Prostate gland (tissue), 2 donors: Measurements from ENCODE around the gene SHISA5. TPM values are rescaled to one million over a fixed set of nuclear protein-coding genes. Genes with fewer than 3 reads are reported as not detected.
A peak's percentile ranks its signal among the peaks of the same experiment; 100 is the strongest.

Experiments used
- DNase-seq: peaks from one replicate; pipeline ENCODE4 v3.0.0-alpha.2; 2019; ENCODE audit warnings: low spot score
- H3K27ac ChIP-seq, 2 donors: fragments of 200-600 bp; sonication (generic); 2 replicates each; pipeline ENCODE4 v1.5.1; 2017 to 2019
- H3K27me3 ChIP-seq: fragments of 200-600 bp; sonication (generic); replicated peaks from 2 replicates; pipeline ENCODE4 v1.5.1; 2019; ENCODE audit not compliant: insufficient read depth
- H3K36me3 ChIP-seq, 2 donors: fragments of 200-600 bp; sonication (generic); 1 replicate in 1 of 2; 2 replicates in 1 of 2; pipeline versions ENCODE4 v1.5.1 to v1.8.1; 2017 to 2019
- H3K4me1 ChIP-seq: fragments of 200-600 bp; sonication (generic); replicated peaks from 2 replicates; pipeline ENCODE4 v1.5.1; 2019
- H3K4me3 ChIP-seq, 2 donors: fragments of 200-600 bp; sonication (generic); 2 replicates each; pipeline ENCODE4 v1.5.1; 2017 to 2019
- H3K9me3 ChIP-seq: fragments of 200-600 bp; sonication (generic); 2 replicates; pipeline ENCODE4 v1.5.1; 2017
- POLR2A ChIP-seq: fragments of 450-650 bp; IDR thresholded peaks from one replicate; pipeline ENCODE4 v1.6.1; 2016; ENCODE audit warnings: antibody characterized with exemption, mild to moderate bottlenecking
- POLR2AphosphoS5 ChIP-seq: sonication (generic); formaldehyde crosslinking; IDR thresholded peaks from one replicate; pipeline ENCODE4 v1.6.1; 2017; ENCODE audit warnings: antibody characterized with exemption
- WGBS: methylation state at CpG from one replicate; pipeline ENCODE4 v1.1.5; 2018; 5-methylcytosine and 5-hydroxymethylcytosine counted together
- intact Hi-C: fragments of 100-400 bp; cut with DNase I; formaldehyde crosslinking; loops from one replicate; pipeline ENCODE4 v1.14.2; 2022
- total RNA-seq, 2 donors: library from RNA; depleted of rRNA; stranded (reverse); fragments of >200 nt; gene quantifications; one replicate each; pipeline ENCODE4 v1.1.0, GENCODE V29; 2016
- TF ChIP-seq, protein P1 (sequence below), 4 experiments: fragments of 200-600 bp in 2 of 4; fragments of 450-650 bp in 2 of 4; sonication (generic) in 2 of 4; IDR thresholded peaks; 1 replicate in 3 of 4; 2 replicates in 1 of 4; pipeline ENCODE4 v1.5.1; 2016 to 2019; ENCODE audit warnings: antibody characterized with exemption in 4 of 4, mild to moderate bottlenecking in 2 of 4, moderate library complexity in 2 of 4

Gene SHISA5
- total RNA-seq, 2 donors from 2014 or later, result 152 to 231 TPM

- TF ChIP-seq POLR2A, result no peak
- no peak for TF ChIP-seq POLR2AphosphoS5
- TF ChIP-seq, protein P1, sequence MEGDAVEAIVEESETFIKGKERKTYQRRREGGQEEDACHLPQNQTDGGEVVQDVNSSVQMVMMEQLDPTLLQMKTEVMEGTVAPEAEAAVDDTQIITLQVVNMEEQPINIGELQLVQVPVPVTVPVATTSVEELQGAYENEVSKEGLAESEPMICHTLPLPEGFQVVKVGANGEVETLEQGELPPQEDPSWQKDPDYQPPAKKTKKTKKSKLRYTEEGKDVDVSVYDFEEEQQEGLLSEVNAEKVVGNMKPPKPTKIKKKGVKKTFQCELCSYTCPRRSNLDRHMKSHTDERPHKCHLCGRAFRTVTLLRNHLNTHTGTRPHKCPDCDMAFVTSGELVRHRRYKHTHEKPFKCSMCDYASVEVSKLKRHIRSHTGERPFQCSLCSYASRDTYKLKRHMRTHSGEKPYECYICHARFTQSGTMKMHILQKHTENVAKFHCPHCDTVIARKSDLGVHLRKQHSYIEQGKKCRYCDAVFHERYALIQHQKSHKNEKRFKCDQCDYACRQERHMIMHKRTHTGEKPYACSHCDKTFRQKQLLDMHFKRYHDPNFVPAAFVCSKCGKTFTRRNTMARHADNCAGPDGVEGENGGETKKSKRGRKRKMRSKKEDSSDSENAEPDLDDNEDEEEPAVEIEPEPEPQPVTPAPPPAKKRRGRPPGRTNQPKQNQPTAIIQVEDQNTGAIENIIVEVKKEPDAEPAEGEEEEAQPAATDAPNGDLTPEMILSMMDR (IDR thresholded peaks at IDR 0.05), result no peak
- no peak for DNase-seq
- Histone ChIP-seq H3K36me3 (no peaks in the 10 kb centered on the region), H3K27me3 (no peaks in the 10 kb centered on the region), H3K9me3 (no peaks in the 10 kb centered on the region), H3K4me1 (peaks cover 7% of the 10 kb centered on the region), H3K27ac (peak overlapping the region in 1 of 2 donors; percentile 25), H3K4me3 (no peak overlapping the region)
- 66% methylated on average over 14 of the region's 15 CpGs for WGBS
- intact Hi-C loops, result loop anchor here (1.0 to 10.0 kb wide), 4 partner anchors 36 to 242 kb away; partner anchors contain the start of gene NME6
These were observed 69.3 kb downstream of the SHISA5 start for GRCh38 chr3:48434591-48435222.

DNA sequence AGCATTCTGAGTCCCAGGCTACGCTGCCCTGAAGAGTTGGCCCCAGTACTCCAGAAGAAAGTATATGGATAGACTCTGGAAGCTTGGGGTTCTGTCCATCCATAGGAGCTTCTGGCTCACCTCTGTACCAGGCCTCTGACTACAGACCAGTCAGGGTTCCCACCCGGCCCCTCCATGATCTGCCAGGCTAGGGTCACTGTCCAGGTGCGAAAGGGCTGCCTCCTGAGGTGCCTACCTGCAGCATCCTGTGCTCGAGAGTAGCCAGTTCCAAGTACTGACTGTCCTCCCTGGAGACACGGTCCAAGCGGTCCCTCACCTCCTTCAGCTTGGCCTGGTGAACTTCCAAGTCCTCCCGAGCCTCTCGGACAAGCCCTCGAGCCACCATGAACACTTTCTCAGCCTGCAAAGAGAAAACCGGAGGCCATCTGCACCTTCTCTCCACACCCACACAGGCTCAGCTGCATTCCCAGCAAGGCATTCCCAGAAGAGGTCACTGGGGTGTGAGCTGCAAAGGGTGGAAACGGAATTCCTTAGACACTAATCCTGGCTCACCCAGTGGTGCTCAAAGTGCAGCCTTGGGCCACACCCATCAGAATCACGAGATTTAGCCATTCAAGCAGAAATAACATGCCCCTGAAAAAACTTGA lies 70.4 kb downstream of the SHISA5 start:
- no peaks in the 10 kb centered on the region for H3K36me3 ChIP-seq
- TF ChIP-seq POLR2AphosphoS5 (no peak), POLR2A (no peak)
- TF ChIP-seq, protein P1 (IDR thresholded peaks at IDR 0.05), result no peak
- WGBS, result 75% methylated on average over 12 of the region's 12 CpGs
- peak overlapping the region; percentile 31 to 96 for H3K27ac ChIP-seq
- intact Hi-C loops, result loop anchor here (5.0 to 10.0 kb wide), 2 partner anchors 129 to 201 kb away; partner anchors contain the start of gene NME6
- H3K4me3 ChIP-seq, result no peak overlapping the region
- H3K27me3 ChIP-seq, result no peaks in the 10 kb centered on the region
- no peaks in the 10 kb centered on the region for H3K9me3 ChIP-seq
- H3K4me1 ChIP-seq, result peaks cover 7% of the 10 kb centered on the region
- no peak for DNase-seq

- H3K36me3 ChIP-seq, result no peaks in the 10 kb centered on the region
- H3K4me1 ChIP-seq, result peaks cover 14% of the 10 kb centered on the region
- no peaks in the 10 kb centered on the region for H3K27me3 ChIP-seq
- DNase-seq, result peak; percentile 76
- peak overlapping the region; percentile 90 to 96 for H3K27ac ChIP-seq
- no peak overlapping the region for H3K4me3 ChIP-seq
- TF ChIP-seq, protein P1 (IDR thresholded peaks at IDR 0.05), result no peak
- TF ChIP-seq POLR2A (peak; percentile 35), POLR2AphosphoS5 (peak; percentile 84)
- intact Hi-C loops, result loop anchor here (5.0 to 10.0 kb wide), 2 partner anchors 128 to 200 kb away; partner anchors contain the start of gene NME6
- H3K9me3 ChIP-seq, result no peaks in the 10 kb centered on the region
- WGBS, result 41% methylated on average over 16 of the region's 16 CpGs
These were observed 71.3 kb downstream of the SHISA5 start for GRCh38 chr3:48432411-48433371.

DNA sequence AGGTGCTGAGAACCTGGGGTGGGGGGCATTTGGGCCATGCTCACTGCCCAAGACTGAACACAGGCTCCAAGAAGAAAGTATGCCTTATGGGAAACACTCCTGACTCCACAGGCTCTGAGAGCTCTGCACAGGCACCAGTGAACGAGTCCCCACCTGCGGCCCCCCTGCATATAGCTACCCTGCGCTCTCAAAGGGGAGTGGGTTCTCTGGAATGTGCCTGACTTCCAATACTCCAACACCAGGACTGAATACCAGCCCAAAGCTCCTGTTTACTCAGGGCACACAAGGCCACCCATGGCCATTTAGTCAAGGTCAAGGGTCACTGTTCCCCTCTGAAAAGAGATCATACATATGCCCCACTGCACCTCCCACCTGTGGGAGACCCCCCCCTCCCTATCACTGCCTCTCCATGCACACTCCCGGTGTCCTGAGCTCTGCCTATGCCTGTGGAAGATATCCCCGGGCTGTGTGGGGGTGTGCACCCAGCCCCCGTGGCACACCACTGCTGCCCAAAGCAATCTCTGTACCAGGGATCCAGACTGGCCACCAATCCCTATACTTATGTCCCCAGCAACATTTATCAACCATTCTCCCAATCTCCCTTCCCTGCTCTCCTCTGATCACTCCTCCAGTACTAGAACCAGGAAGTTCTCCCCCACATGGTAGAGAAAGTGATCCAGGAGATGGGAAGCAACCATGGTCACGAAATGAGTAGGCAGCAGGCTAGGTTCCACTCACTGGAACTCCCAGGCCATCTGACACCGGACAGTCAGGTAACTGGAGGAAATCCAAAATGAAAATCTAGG lies 72.5 kb downstream of the SHISA5 start:
- Histone ChIP-seq H3K36me3 (no peaks in the 10 kb centered on the region), H3K4me1 (peaks cover 26% of the 10 kb centered on the region), H3K27me3 (no peaks in the 10 kb centered on the region), H3K4me3 (no peak overlapping the region), H3K27ac (peak overlapping the region; percentile 90 to 96), H3K9me3 (no peaks in the 10 kb centered on the region)
- intact Hi-C loops, result loop anchor here (2.0 to 10.0 kb wide), 3 partner anchors 29 to 199 kb away; partner anchors contain the start of gene NME6
- TF ChIP-seq, protein P1 (IDR thresholded peaks at IDR 0.05), result no peak
- TF ChIP-seq POLR2AphosphoS5, result no peak
- no peak for TF ChIP-seq POLR2A
- 69% methylated on average over 8 of the region's 8 CpGs for WGBS
- DNase-seq, result no peak
